ENCODE data around the gene NTNG2.

DNA sequence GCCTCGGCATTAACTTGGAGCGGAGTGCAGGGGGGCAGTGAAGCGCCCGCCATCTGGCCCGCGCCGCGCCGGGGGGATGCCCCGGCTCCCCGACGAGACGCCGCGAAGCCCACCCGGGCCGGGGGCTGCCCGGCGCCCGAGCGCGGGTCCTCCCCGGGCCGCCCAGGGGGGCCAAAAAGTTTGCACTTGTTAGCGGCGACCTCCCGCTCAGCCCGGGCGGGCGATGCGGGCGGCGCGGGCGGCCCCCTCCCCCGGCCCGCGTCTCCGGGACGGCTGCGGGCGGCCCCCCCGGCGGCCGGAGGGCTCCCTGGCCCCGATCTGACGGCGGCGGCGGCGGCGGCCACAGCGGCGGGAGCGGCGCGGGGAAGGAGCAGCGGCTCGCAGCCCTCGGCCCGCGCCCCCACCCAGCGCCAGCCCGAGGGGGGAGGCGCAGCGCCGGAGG is at the start of gene NTNG2:
- TF ChIP-seq CREM (IDR thresholded peaks at IDR 0.05; ENCODE audit: low read depth) (no peak), POLR2AphosphoS2 (IDR thresholded peaks at IDR 0.05; ENCODE audit: low read depth, low read length) (no peak), STAT3 (IDR thresholded peaks at IDR 0.05; ENCODE audit: low read depth, low read length) (no peak), CTCF (IDR thresholded peaks at IDR 0.05 in 2 of 3, conservative IDR thresholded peaks at IDR 0.05 in 1 of 3; ENCODE audit: control insufficient read depth in 2 of 3, extremely low read depth in 1 of 3, insufficient read depth in 1 of 3, low read depth in 3 of 3, low read length in 3 of 3) (no peak), SMC3 (IDR thresholded peaks at IDR 0.05; ENCODE audit: borderline replicate concordance, low read length) (no peak), POLR2AphosphoS5 (IDR thresholded peaks at IDR 0.05; ENCODE audit: low read length) (no peak), TBL1XR1 (IDR thresholded peaks at IDR 0.05; ENCODE audit: low read depth, low read length) (no peak), RAD21 (IDR thresholded peaks at IDR 0.05; ENCODE audit: insufficient read depth, low read depth, low read length) (no peak), ZNF622 (IDR thresholded peaks at IDR 0.05) (no peak), HCFC1 (IDR thresholded peaks at IDR 0.05; ENCODE audit: low read length) (no peak), RCOR1 (conservative IDR thresholded peaks at IDR 0.05; ENCODE audit: low read depth, low read length) (no peak)
- TF ChIP-seq, protein P1, sequence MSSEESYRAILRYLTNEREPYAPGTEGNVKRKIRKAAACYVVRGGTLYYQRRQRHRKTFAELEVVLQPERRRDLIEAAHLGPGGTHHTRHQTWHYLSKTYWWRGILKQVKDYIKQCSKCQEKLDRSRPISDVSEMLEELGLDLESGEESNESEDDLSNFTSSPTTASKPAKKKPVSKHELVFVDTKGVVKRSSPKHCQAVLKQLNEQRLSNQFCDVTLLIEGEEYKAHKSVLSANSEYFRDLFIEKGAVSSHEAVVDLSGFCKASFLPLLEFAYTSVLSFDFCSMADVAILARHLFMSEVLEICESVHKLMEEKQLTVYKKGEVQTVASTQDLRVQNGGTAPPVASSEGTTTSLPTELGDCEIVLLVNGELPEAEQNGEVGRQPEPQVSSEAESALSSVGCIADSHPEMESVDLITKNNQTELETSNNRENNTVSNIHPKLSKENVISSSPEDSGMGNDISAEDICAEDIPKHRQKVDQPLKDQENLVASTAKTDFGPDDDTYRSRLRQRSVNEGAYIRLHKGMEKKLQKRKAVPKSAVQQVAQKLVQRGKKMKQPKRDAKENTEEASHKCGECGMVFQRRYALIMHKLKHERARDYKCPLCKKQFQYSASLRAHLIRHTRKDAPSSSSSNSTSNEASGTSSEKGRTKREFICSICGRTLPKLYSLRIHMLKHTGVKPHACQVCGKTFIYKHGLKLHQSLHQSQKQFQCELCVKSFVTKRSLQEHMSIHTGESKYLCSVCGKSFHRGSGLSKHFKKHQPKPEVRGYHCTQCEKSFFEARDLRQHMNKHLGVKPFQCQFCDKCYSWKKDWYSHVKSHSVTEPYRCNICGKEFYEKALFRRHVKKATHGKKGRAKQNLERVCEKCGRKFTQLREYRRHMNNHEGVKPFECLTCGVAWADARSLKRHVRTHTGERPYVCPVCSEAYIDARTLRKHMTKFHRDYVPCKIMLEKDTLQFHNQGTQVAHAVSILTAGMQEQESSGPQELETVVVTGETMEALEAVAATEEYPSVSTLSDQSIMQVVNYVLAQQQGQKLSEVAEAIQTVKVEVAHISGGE (CRISPR knock-in tag; IDR thresholded peaks at IDR 0.05) = no peak
- TF ChIP-seq, protein P2, sequence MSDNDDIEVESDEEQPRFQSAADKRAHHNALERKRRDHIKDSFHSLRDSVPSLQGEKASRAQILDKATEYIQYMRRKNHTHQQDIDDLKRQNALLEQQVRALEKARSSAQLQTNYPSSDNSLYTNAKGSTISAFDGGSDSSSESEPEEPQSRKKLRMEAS (IDR thresholded peaks at IDR 0.05; ENCODE audit: low read depth, low read length) = no peak
